ENCODE measurements around the gene LPP.

GRCh38 chr3:188369526-188369925 lies 215.6 kb downstream of the LPP start:
- TF ChIP-seq POLR2A (IDR thresholded peaks at IDR 0.05; ENCODE audit: low read length) (no peak), GATA1 (IDR thresholded peaks at IDR 0.05; ENCODE audit: low read depth, low read length) (no peak)
